Stimulated activated CD4-positive, alpha-beta T cell treated with anti-CD3 and anti-CD28 coated beads, Interleukin-1b, Interleukin-23, amount 100 ng/mL, for 1 hour (primary cell): ENCODE measurements around the gene DGKD.
"Not testable (repeated sequence)": the region's sequence is repeated elsewhere in the genome, so short reads cannot be mapped to it uniquely, and the experiment has no call there.

Experiments used
- DNase-seq, 2 donors: peaks; one replicate each; pipeline ENCODE4 v3.0.0-alpha.2; 2020; ENCODE audit warnings: low read depth in 2 of 2

The DGKD gene, protein sequence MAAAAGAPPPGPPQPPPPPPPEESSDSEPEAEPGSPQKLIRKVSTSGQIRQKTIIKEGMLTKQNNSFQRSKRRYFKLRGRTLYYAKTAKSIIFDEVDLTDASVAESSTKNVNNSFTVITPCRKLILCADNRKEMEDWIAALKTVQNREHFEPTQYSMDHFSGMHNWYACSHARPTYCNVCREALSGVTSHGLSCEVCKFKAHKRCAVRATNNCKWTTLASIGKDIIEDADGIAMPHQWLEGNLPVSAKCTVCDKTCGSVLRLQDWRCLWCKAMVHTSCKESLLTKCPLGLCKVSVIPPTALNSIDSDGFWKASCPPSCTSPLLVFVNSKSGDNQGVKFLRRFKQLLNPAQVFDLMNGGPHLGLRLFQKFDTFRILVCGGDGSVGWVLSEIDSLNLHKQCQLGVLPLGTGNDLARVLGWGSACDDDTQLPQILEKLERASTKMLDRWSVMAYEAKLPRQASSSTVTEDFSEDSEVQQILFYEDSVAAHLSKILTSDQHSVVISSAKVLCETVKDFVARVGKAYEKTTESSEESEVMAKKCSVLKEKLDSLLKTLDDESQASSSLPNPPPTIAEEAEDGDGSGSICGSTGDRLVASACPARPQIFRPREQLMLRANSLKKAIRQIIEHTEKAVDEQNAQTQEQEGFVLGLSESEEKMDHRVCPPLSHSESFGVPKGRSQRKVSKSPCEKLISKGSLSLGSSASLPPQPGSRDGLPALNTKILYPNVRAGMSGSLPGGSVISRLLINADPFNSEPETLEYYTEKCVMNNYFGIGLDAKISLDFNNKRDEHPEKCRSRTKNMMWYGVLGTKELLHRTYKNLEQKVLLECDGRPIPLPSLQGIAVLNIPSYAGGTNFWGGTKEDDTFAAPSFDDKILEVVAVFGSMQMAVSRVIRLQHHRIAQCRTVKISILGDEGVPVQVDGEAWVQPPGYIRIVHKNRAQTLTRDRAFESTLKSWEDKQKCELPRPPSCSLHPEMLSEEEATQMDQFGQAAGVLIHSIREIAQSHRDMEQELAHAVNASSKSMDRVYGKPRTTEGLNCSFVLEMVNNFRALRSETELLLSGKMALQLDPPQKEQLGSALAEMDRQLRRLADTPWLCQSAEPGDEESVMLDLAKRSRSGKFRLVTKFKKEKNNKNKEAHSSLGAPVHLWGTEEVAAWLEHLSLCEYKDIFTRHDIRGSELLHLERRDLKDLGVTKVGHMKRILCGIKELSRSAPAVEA

DNA sequence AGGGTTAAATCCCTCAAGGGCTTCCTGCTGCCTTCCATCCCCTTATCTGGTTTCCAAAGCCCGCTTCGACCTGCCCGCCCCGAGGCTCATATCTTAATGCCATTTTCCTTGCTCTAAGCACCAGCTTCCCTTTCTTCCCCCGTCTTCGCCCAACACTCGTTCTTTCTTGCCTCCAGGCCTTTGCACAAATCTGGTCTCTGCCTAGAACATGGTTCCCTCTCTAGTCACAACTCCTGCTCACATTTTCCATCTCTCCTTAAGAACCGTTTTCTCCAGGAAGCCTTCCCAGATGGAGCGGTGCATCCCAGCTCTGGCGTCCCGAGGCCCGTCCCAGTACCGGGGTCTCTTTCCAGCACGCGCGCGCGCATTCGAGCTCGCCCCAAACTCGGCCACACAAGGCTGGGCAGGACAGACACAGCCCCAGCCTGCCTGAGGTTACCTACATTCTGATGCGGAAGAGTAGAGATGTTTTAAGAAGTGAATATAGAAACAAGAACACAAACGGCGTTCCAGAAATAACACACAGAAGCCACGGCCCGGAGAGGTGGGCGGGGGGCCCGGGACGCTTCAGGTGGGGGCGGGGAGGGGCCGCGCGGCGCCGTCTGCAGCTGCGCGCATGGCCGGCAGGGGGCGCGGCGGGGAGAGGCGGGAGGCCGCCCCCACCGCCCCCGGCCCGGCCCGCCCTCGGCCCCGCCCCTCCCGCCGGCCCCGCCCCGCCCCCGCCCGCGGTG is at the start of gene DGKD:
TSS of gene DGKD (plus strand) at position 726 of the 731 bp plus-strand sequence. CDS start 25 bp downstream, outside the sequence.
- DNase-seq = peak; percentile 48 to 61

GRCh38 chr2:233307565-233307964 is 46.7 kb upstream of the DGKD start, which contains the start of gene SAG:
Gene SAG (plus strand): TSS chr2:233307816. CDS start chr2:233309190, 1,374 bp downstream.
- no peak for DNase-seq

- DNase-seq = no peak
Measured at GRCh38 chr2:233311241-233311926, 42.9 kb upstream of the DGKD start.

DNA sequence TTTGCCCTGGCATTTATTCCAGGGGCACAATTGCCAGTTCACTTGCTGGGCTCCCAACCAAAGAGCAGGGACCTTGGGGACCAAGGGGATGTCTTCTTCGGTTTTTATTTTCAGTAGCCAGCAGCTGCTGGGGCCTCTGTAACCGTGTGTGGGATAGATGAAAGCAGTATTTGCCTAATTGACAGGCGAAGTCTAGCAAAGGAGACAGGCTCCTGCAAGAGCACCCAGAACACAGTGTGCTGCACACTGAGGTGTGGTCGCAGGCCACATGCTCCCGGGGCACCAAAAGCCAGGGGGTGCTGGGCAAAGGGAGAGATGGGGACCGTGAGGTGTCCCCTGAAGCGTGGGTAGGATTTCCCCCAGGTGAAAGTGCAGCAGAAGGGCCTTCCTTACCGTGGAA is 41.4 kb upstream of the DGKD start:
- DNase-seq = no peak

DNA sequence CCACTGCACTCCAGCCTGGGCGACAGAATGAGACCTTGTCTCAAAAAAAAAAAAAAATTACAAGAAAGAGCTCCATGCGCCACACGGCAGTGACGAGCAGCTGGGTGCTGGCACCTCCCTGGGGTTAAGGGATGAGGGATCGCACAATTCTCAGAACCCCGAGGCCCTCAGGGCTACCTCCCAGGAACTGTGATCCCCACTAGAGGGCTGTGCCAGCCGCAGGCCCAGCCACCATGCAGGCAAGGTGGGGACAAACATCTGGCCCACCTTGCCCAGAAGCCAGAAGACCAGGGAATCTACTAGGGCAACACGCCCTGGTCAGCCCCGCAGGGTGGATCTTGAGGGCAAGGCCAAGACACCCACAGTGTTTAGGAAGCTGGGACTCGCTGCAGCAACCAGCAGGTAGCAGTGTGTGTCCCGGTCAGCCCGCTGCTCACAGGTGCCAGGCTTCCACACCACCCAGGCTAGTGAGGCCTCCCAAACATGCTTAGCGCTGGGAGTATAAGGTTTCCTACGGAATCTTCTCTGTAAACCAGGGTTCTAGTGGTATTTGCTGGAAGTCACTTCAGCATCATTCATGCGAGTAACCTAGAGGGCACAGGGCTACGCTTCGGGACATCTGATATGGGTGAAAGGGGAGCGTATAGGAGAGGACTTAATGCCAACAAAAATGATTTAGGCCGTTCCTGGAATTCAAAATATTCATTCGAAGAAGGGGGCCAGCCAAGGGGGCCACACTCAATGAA is 39.9 kb upstream of the DGKD start:
- DNase-seq = no peak

- DNase-seq = no peak
Measured at GRCh38 chr2:233317196-233317943, 36.9 kb upstream of the DGKD start.

GRCh38 chr2:233319256-233319655 is 35.0 kb upstream of the DGKD start:
- DNase-seq = no peak

GRCh38 chr2:233320470-233320869 is 33.8 kb upstream of the DGKD start:
- DNase-seq = no peak

DNA sequence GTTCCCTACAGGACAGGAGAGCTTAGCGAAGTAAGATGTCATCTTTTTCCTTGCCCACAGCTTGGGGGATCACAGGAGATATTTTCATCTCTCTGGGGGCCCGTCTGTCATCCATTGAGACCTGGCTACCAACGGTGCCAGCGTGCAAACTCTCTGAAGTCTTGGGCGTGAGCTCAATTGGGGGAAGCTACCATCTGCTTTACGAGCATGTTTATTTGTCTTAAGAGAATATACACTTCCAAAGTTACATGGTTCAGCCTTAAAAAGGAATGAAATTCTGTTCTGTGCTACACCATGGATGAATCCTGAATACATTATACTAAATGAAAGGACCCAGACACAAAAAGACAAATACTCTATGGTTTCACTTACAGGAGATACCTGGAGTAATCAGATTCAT is 33.1 kb upstream of the DGKD start:
- no peak for DNase-seq

- no peak for DNase-seq
Measured at GRCh38 chr2:233323851-233324250, 30.4 kb upstream of the DGKD start.

- no peak for DNase-seq
Measured at GRCh38 chr2:233325256-233325655, 29.0 kb upstream of the DGKD start.

GRCh38 chr2:233325814-233326213 is 28.5 kb upstream of the DGKD start:
- no peak for DNase-seq

- no peak for DNase-seq
Measured at GRCh38 chr2:233326500-233326899, 27.8 kb upstream of the DGKD start.

GRCh38 chr2:233328922-233329321 is 25.4 kb upstream of the DGKD start:
- no peak for DNase-seq

DNA sequence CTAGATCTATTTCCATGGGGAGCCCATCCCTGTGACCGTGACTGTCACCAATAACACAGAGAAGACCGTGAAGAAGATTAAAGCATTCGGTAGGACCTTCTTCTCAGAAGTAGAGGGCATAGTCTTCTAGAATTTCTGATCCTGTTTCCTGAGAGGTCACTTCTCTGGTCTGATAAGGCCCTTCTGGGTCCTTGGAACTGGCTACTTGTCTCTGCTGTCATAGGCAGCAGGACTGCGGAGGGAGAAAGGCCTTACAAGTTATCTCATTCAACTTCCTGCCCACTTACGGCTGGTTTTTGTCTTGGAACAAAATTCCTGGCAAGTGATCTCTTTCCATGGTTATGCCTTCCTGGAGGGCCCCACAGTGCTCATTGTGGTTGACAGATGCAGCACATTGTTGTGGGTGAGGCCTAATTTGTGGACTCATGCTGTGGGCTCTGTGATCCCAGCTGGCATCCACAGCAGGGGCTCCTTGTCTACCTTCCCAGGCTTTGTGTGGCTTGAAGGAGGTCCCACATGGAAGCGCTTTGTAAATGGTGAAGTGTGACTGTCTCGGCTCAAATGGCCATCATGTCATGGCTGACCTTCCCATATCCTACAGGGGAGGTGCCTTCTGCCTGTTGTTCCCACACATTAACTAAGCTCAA is 24.7 kb upstream of the DGKD start:
- DNase-seq = no peak

DNA sequence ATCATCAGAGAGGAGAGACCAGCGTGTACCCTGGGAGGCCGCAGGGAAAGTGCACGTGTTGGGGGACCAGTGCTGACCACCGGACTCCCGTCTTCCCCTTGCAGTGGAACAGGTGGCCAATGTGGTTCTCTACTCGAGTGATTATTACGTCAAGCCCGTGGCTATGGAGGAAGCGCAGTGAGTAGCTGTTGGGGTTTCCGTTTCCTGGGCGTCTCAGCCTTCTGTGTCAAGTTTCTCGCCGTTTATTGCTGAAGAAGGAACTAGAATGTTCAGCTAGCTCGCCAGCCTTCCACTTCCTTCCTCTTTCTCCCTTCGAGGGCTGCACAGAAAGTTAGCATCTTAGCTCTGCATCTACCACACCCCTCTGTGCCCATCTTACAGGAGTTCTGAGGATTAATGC is 22.8 kb upstream of the DGKD start:
- peak in 1 of 2 donors; percentile 52 for DNase-seq

DNA sequence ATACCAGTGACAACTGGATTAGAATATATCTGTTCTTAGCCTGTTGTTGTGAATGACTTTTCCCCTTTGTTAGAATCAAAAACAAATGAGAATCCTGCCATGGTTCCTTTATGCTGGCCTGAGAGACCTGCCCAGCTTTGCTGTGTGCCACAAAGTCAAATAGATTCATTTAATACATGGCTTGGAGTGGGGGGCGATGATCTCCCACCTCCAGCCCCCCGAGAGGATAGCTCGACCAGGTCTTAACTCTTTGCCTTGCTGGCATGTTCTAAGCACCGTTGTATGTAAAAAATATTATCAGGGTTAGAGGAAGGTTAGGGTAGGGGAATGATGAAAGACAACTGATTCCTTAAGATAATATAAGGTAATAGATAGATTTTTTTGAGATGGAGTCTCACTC is 22.2 kb upstream of the DGKD start:
- no peak for DNase-seq

GRCh38 chr2:233334915-233335314 is 19.4 kb upstream of the DGKD start:
- DNase-seq = no peak

DNA sequence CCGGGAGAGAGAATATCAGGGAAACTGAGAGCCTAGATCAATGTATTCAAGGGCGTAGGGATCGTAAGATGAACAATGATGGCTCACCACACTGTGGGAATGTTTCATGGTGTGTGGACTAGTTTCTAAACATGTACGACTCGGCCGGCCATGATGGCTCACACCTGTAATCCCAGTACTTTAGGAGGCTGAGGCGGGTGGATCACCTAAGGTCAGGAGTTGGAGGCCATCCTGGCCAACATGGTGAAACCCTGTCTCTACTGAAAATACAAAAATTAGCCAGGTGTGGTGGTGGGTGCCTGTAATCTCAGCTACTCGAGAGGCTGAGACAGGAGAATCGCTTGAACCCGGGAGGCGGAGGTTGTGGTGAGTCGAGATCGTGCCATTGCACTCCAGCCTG is 18.2 kb upstream of the DGKD start:
- DNase-seq = not testable (repeated sequence)
